Fibroblast of skin of abdomen (primary cell): Measurements from ENCODE around the gene TRUB1.
"Not testable (repeated sequence)": the region's sequence is repeated elsewhere in the genome, so short reads cannot be mapped to it uniquely, and the experiment has no call there.

Experiments
- DNase-seq: peaks from one replicate; pipeline ENCODE4 v3.0.0-alpha.2; 2013

The TRUB1 gene

GRCh38 chr10:114925587-114926586 lies 12.1 kb upstream of the TRUB1 start:
- peak; percentile 52 for DNase-seq

GRCh38 chr10:114928818-114929217 lies 9.2 kb upstream of the TRUB1 start:
- no peak for DNase-seq

GRCh38 chr10:114930320-114930719 lies 7.7 kb upstream of the TRUB1 start:
- DNase-seq: peak; percentile 76

- DNase-seq: no peak
These were observed 6.8 kb upstream of the TRUB1 start for GRCh38 chr10:114931072-114931679.

- DNase-seq: no peak
These were observed 5.8 kb upstream of the TRUB1 start for GRCh38 chr10:114932225-114932624.

DNA sequence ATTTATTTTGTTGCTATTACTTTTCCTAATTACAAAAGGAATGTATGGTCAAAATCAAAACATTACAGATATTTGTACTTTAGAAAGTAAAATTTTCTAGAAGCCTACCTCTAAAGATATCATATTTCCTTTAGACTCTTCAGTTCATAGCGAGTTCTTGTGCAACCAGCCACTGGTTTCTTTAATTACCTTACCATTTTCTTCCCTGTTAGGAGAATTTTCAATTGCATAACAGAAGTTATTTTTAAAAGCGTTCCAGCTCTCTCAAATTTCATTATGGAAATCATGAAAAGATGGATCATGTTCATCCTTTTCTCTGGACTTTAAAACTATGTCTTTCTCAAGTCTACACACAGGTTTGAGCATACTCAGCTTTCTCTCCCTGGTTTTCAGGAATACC lies 5.0 kb upstream of the TRUB1 start:
- DNase-seq: no peak

DNA sequence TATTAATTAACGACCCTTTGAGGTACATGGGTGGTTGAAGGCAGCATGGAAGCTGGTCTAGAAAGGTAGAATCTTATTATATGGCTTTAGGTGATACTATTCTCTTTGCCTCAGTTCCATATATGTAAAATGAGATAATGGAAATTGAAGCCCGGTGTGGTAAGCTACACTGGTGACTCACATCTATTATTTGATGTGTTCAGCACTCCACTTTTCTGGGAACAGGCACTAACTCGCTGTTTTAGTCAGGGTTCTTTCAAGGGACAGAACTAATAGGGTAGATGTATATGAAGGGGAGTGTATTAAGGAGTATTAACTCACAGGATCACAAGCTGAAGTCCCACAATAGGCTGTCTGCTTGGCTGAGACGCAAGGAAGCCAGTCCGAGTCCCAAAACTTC lies 4.4 kb upstream of the TRUB1 start:
- DNase-seq: no peak

DNA sequence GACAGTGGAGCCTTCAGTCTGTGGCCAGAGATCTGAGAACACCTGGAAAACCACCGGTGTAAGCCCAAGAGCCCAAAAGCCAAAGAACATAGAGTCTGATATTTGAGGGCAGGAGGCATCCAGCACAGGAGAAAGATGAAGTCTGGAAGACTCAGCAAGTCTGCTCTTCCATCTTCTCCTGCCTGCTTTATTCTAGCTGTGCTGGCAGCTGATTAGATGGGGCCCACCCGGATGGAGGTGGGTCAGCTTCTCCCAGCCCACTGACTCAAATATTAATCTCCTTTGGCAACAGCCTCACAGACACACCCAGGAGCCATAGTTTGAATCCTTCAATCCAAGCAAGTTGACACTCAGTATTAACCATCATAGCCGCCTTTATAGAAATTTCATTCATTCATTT lies 4.0 kb upstream of the TRUB1 start:
- not testable (repeated sequence) for DNase-seq

DNA sequence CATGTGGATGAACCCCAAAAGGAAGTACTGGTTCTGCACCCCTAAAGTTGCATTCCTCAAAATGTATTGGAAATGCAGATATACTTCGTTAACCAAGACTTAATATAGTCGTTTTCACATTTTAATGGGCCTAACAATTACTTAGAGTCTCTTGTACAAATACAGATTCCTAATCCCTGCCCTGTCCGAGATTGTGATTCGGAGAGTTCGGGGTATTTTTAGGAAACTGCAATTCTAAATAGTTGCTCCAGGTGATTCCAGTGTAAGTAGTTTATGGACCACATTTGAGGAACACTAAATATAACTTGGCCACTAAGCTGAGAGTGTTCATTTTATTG lies 830 bp downstream of the TRUB1 start:
- no peak for DNase-seq

- DNase-seq: peak; percentile 29
These were observed 2.7 kb downstream of the TRUB1 start for GRCh38 chr10:114940735-114941134.

- no peak for DNase-seq
These were observed 5.0 kb downstream of the TRUB1 start for GRCh38 chr10:114943000-114943399.

- no peak for DNase-seq
These were observed 15.1 kb downstream of the TRUB1 start for GRCh38 chr10:114953047-114953446.

DNA sequence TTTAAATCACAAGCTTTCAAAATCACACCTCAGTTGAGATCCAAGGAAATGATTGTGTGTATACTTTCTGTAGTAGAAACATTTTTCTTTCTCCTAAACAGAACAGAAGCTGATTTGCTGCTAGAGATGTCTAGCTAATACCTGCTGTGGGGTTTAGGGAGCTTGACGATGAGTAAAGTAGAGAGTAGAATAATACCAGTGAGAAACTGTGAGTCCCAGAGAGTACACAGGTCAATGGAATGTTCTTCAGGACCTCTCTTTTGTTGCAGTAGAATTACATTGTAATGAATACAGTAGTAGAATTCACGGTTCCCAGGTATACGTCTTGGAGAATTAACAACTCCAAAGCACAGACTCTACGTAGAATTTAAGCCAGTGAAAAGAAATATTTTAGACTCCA lies 18.0 kb downstream of the TRUB1 start:
- no peak for DNase-seq

- peak; percentile 21 for DNase-seq
These were observed 18.5 kb downstream of the TRUB1 start for GRCh38 chr10:114956466-114956865.

DNA sequence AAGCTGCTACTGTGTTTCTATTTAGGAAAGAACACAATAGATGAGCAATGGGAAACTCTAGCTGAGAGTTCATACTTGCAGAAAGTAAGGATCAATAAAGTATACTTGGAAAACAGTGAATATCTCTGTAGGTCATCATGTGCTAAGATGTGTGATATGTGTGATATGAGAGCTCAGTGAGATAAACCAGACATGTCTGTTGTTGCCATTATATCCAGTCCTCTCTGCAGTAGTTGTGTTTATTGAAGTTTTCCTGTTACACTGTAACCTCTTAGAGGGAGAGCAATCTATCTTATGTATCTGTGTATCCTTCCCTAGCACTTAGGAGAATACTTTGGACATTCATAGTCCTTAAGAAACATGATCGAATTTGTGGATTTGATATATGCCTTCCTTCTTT lies 19.1 kb downstream of the TRUB1 start:
- DNase-seq: no peak

- peak; percentile 30 for DNase-seq
These were observed 19.7 kb downstream of the TRUB1 start for GRCh38 chr10:114957673-114958072.

GRCh38 chr10:114962441-114962840 lies 24.4 kb downstream of the TRUB1 start:
- DNase-seq: no peak

GRCh38 chr10:114963908-114964307 lies 25.9 kb downstream of the TRUB1 start:
- no peak for DNase-seq

GRCh38 chr10:114967071-114967470 lies 29.1 kb downstream of the TRUB1 start:
- DNase-seq: no peak

DNA sequence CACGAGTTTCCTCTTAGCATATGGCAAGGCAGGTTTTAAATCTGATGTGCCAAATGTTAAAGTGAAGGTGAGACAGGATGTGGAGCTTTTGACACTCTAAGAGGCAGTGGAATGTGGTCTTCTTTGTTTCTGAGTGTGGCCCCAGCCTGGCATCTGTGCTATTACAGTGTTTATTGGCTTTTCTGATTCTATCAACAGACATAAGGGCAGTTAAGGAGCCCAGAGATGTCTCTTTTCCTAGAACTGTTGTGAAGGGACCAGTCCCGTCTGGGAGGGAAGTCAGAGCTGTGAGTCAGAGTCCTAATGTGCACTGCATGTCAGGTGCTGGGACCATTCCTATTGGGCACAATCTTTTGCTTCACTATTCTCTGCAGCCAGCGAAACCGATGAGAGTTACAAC lies 32.5 kb downstream of the TRUB1 start:
- no peak for DNase-seq

DNA sequence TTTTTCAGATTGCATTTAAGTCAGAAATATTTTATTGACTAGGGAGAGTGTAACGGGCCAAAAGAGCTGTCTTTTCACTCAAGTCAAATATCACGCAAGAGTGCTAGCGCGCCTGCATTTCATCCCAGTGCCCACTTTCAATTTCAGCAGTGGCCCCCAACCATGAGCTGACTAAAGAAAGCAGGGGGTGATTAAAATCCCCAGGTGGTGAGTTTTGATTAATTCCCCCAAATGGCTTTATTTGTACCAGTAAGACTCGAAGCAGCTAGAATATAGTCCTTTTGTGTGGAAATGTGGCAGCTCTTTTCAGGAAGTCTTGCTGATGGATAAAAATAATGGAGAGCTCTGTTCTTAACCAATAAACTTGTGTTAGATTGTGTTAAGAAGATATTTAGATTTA lies 35.3 kb downstream of the TRUB1 start:
- DNase-seq: no peak

- DNase-seq: no peak
These were observed 36.0 kb downstream of the TRUB1 start for GRCh38 chr10:114973997-114974396.

- no peak for DNase-seq
These were observed 36.6 kb downstream of the TRUB1 start for GRCh38 chr10:114974625-114975024.

DNA sequence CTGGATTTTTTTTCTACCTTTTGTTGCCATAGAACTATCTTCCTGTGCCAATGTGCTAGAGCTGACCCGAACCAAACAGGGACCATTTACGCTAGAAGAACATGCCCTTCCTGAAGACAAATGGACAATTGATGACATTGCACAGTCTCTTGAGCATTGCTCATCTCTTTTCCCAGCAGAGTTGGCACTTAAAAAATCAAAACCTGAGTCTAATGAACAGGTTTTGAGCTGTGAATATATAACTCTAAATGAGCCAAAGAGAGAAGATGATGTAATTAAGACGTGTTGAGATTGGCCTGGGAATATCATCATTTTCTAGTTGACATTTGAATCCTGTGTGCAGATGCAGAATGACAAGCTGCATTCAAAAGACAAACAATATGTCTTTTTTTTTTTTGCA lies 37.1 kb downstream of the TRUB1 start:
- no peak for DNase-seq
